NCI-H345 (cell line): ENCODE data around the gene ZC2HC1C.
"Not testable (repeated sequence)": the region's sequence is repeated elsewhere in the genome, so short reads cannot be mapped to it uniquely, and the experiment has no call there.

Experiments used
- DNase-seq: peaks from one replicate; lab custom pipeline; 2025; lab: John Stamatoyannopoulos, UW

Gene ZC2HC1C

DNA sequence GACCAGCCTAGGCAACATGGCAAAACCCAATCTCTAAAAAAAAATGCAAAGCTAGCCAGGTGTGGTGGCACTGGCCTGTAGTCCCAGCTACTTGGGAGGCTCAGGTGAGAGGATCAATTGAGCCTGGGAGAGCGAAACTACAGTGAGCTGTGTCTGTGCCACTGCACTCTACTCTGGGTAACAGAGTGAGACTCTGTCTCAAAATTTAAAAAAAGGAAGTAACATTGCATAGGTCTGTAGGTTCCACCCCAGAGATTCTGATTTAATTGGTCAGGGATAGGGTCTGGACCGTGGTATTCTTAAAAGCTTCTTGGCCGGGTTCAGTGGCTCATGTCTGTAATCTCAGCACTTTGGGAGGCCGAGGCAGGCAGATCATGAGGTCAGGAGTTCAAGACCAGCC, 26.2 kb downstream of the ZC2HC1C start:
- no peak for DNase-seq

GRCh38 chr14:75096959-75097358, 27.5 kb downstream of the ZC2HC1C start:
- no peak for DNase-seq

- DNase-seq = no peak
Measured at GRCh38 chr14:75098212-75098611, 28.8 kb downstream of the ZC2HC1C start.

DNA sequence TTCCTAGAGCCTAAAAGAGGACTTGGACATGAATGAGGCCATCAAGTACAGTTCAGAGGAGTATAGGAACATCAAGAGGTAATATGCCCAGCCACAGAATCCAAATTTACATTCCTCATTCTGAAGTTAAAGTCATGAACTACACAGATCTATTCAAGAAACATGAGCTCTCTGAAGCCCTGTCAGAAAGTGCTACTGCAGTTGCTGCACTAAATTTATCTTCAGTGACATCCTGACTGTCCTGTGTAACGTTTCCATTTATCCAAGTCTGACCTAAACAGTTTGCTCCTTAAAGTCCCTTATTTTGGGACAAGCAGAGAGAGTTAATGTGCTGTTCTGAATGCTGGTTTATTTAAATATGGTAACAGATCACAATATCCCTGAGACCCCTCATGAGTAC, 29.2 kb downstream of the ZC2HC1C start:
- DNase-seq = no peak

DNA sequence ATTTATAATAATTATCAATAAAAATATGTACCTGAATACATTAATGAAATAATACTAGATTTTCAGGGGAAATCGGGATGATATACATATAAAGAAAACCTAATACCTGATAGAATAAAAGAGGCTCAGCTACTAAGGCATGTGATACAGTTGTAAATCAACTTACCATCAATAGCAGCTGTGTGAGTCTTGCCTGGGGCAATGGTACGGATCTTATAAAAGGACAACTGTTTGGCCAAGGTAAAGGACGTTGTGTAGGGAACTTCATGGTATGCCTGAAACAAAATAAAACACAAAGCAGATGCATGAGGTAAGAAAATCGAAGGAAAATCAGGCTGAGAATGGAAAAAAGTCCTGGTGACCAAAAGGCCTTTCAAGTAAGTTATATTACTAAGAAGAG, 32.0 kb downstream of the ZC2HC1C start:
- no peak for DNase-seq

DNA sequence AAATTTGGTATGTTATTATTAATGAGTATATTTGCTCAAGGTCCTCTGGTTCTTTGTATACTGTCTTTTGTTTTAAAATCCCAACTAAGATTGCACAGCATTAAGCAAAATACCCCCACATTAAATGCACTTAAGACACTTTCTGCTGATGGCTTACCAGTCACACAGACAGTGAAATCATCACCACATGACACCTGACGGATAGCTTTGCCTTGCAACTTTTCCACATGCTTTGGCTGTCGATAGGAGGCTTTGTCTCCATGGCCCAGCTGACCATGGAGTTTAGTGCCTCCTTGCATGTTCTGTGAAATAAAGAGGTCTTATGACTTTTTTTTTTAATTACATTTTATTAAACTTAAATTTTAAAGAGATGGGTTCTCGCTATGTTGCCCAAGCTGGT, 37.7 kb downstream of the ZC2HC1C start:
- no peak for DNase-seq

DNA sequence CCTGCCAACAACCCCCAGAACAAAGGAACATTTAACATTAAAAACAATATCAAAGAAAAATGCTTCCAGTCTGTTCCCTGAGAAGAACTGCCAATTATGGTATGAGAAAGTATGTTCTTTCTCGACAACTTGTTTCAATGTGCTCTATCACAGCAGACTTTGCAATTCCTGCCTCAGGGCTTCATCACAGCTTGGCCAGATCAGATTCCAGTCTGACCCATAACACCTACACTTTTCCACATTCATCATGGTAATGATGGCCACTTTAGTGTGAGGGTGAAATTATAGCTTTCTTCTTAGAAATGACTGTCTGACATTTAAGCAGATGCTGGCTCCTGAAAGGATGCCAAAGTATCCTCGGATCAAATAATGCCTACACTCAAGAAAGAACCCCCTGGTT, 40.4 kb downstream of the ZC2HC1C start:
- no peak for DNase-seq

GRCh38 chr14:75113932-75114539, 44.6 kb downstream of the ZC2HC1C start:
- no peak for DNase-seq

DNA sequence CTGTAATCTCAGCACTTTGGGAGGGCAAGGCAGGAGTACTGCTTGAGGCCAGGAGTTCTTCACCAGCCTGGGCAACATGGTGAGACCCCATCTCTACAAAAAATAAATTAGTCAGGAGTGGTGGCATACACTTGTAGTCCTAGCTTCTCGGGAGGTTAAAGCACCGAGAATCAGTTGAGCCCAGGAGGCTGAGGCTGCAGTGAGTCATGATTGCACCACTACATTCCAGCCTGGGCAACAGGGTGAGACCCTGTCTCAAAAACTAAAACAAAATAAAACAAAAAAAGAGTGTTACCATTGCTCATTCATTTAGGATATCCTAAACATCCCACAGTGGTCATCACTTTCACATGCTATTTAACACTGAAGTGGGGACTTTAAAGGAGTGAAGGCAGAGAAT, 49.6 kb downstream of the ZC2HC1C start:
- no peak for DNase-seq

- DNase-seq = no peak
Measured at GRCh38 chr14:75120541-75121291, 51.3 kb downstream of the ZC2HC1C start.

DNA sequence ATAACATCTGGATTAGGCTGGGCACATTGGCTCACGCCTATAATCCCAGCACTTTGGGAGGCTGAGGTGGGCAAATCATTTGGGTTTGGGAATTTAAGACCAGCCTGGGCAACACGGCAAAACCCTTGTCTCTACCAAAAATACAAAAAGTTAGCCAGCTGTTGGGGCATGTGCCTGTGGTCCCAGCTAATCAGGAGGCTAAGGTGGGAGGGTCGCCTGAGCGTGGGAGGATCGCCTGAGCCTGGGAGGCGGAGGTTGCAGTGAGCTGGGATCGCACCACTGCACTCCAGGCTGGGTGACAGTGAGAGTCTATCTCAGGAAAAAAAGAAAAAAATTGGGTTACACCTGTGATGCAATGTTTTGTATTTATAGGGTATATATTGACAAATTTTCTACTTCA, 52.1 kb downstream of the ZC2HC1C start:
- no peak for DNase-seq

DNA sequence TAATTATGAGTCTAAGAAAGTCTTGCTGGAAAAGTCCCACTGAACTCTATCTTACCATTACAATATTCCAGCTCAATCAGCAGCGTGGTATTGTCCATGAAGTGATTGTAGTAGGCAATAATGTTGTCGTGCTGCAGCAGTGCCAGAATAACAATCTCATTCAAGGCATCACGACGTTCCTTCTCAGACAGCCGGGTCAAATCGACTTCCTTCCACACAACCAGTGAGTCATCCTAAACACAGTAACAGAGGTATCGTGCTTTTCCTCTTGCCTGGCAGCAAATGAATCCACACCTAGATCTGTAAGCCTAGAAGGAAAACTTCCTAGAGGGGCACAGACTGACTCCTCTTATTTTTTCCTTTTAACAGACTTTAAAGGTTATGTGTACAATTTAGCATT, 54.5 kb downstream of the ZC2HC1C start:
- no peak for DNase-seq

GRCh38 chr14:75125617-75126016, 56.2 kb downstream of the ZC2HC1C start:
- DNase-seq = no peak

DNA sequence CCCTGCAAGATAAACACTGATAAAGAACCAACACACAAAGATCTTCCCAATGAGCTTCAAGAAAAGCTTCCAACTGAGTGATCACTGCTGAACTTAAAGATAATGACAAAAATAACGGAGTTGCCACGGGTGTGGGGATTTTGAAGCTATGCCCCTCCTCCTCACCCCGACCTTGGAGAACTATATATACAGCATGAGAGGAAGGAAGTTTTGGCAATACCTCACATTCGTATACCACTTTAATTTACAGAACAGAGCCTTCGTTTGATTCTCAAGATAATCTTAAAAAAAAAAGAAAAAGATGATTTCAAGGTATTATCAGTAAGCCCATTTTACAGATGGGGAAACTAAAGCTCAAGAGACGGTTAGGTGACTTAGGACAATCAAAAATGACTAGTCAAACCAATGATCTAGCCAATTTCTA, 56.7 kb downstream of the ZC2HC1C start:
- DNase-seq = no peak

DNA sequence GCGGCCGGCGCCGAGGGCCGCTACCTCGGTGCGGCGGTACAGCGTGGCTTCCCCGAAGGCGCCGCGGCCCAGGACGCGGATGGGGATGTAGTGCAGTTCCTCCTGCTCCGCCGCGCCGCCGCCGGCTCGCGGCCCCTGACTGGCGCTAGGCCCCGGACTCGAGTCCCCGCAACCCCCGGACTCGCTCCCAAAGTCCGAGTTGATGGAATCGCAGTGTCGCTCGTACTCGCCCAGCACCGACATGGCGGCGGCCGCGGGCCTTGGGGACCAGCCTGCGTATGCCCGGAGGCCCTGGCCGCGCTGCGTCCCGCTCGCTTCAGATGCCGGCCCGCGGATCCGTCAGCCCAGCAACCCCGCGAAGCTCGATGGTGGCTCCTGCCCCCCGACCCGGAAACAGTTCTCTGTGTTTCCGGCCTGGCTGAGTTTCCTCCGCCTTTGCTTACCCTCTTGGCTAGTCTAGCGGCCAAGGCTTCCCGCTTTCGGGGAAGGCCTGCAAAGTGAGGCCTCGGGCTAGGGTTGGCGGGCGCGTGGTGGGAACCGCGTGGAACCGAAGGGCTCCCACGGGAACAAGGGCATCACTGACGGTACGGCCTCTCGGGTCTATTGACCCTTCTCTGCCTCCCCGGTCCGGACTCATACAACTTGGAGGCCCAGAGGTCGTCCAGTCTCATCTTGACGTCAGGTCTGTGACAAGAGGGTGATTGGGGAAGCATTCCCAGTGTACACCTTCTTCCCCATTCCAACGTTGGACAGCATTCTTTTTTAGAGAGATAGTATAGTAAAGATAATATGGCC, 57.4 kb downstream of the ZC2HC1C start, which contains the start of gene NEK9:
Gene NEK9 (minus strand): TSS at position 370 of the 795 bp plus-strand sequence. CDS start 127 bp downstream, at position 243.
- DNase-seq = peak; percentile 85

DNA sequence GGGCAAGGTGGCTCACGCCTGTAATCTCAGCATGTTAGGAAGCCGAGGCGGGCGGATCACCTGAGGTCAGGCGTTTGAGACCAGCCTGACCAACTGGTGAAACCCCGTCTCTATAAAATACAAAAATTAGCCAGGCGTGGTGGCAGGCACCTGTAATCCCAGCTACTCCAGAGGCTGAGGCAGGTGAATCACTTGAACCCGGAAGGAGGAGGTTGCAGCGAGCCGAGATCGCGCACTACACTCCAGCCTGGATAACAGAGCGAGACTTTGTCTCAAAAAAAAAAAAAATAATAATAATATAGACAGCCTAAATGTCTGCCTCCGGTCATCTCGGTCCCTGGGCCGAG, 58.0 kb downstream of the ZC2HC1C start:
- not testable (repeated sequence) for DNase-seq

DNA sequence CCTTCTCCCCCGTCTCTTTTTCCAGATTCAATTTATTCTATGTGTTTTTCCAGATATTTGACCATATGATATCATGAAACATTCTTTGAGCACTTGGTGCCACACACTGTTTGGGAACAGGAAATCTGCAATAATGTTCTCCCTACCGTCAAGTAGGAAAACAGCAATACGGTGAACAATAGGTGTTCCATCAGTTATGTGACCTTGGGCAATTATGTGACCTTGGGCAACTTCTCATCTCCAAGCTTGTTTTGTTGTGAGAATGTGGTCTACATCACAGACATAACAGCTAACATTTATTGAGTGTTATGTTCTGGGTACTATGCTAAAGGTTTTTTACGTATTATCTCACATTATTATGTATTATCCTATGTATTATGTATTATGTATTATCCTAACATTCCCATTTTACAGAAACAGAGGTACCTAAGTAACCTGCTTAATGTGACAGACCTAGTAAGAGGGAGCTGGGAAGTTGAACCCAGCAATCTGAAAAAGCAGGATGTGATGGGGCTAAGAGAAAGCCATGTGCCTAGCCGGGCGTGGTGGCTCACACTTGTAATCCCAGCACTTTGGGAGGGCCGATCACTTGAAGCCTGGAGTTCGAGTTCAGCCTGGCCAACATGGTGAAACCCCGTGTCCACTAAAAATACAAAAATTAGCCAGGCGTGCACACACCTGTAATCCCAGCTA, 58.6 kb downstream of the ZC2HC1C start:
- no peak for DNase-seq

- no peak for DNase-seq
Measured at GRCh38 chr14:75128596-75128990, 59.2 kb downstream of the ZC2HC1C start.
